Panc1 (cell line): ENCODE data around the gene PLEKHG4B. TPM values are rescaled to one million over a fixed set of nuclear protein-coding genes. Genes with fewer than 3 reads are reported as not detected.
A peak's percentile ranks its signal among the peaks of the same experiment; 100 is the strongest.

Experiments
- ATAC-seq: fragments of 200-7000 bp; cut with Tn5 transposase; 2 replicates; pipeline ENCODE4 v1.9.1; 2020; ENCODE audit warnings: mild to moderate bottlenecking, moderate library complexity
- BruUV-seq: library from RNA; stranded (reverse); fragments of 400-500 nt; replicated peaks from 2 replicates; lab custom pipeline; 2021; lab: Mats Ljungman, UMichigan
- CTCF ChIA-PET: fragments of 300-600 bp; sonication (Branson Sonifier 250); formaldehyde crosslinking; loops from one replicate; lab custom pipeline; 2022; ENCODE audit warnings: antibody characterized with exemption; lab: Charles Lee
- POLR2A ChIA-PET: fragments of 300-600 bp; sonication (Branson Sonifier 250); formaldehyde crosslinking; loops from one replicate; lab custom pipeline; 2022; ENCODE audit warnings: antibody characterized with exemption; lab: Charles Lee
- DNase-seq: peaks from one replicate; pipeline ENCODE4 v3.0.0-alpha.2; 2010; ENCODE audit warnings: low read depth, low spot score
- H3K27ac ChIP-seq: 2 replicates; pipeline ENCODE4 v1.5.1; 2011; ENCODE audit warnings: mild to moderate bottlenecking, low read length, inconsistent platforms
- H3K27me3 ChIP-seq: fragments of 200-500 bp; sonication (Bioruptor generic); 2 replicates; pipeline ENCODE4 v1.6.0; 2014; ENCODE audit warnings: low read length, inconsistent platforms; ENCODE audit not compliant: control insufficient read depth, insufficient read depth
- H3K36me3 ChIP-seq: fragments of 200-500 bp; sonication (Bioruptor generic); 2 replicates; pipeline ENCODE4 v1.5.1; 2014; ENCODE audit warnings: inconsistent platforms, mild to moderate bottlenecking, low read length, moderate library complexity; ENCODE audit not compliant: control insufficient read depth, insufficient read depth
- H3K4me1 ChIP-seq: 2 replicates; pipeline ENCODE4 v1.5.1; 2011; ENCODE audit warnings: inconsistent platforms, mild to moderate bottlenecking, low read length, moderate library complexity; ENCODE audit not compliant: control insufficient read depth, insufficient read depth
- H3K4me3 ChIP-seq, 2 experiments: 2 replicates each; pipeline ENCODE4 v1.5.1; 2011 to 2012; ENCODE audit warnings: low read depth in 2 of 2, low read length in 2 of 2, mild to moderate bottlenecking in 2 of 2, inconsistent platforms in 1 of 2, moderate library complexity in 1 of 2
- H3K9me3 ChIP-seq: fragments of 200-500 bp; sonication (Bioruptor generic); 2 replicates; pipeline ENCODE4 v1.5.1; 2014; ENCODE audit warnings: low read depth, mild to moderate bottlenecking, inconsistent platforms, low read length, moderate library complexity; ENCODE audit not compliant: control insufficient read depth, insufficient read depth
- POLR2AphosphoS5 ChIP-seq: IDR thresholded peaks from 2 replicates; pipeline ENCODE4 v1.6.1; 2012; ENCODE audit warnings: mild to moderate bottlenecking, low read depth, low read length, moderate library complexity
- SIN3A ChIP-seq: IDR thresholded peaks from 2 replicates; pipeline ENCODE4 v1.6.1; 2012; ENCODE audit warnings: low read depth, mild to moderate bottlenecking, low read length, moderate library complexity, borderline replicate concordance; ENCODE audit not compliant: insufficient read depth
- TCF7L2 ChIP-seq: IDR thresholded peaks from 2 replicates; pipeline ENCODE4 v1.6.1; 2011; ENCODE audit warnings: mild to moderate bottlenecking, low read depth, low read length, inconsistent platforms
- in situ Hi-C: cut with HindIII; loops from 2 replicates; pipeline ENCODE4 v1.10.0; 2016; ENCODE audit warnings: low sequenced_read_pairs, low pct_unique_long_range_greater_than_20kb
- intact Hi-C: fragments of 100-400 bp; cut with micrococcal nuclease; formaldehyde crosslinking; loops from one replicate; pipeline ENCODE4 v1.10.0; 2022; ENCODE audit not compliant: unreplicated experiment
- total RNA-seq: library from RNA; stranded (reverse); gene quantifications from one replicate; pipeline ENCODE4 v1.2.1, GENCODE V29; 2021; ENCODE audit not compliant: unreplicated experiment
- TF ChIP-seq, protein P1 (sequence below), 2 experiments: IDR thresholded peaks; 2 replicates each; pipeline ENCODE4 v1.6.1; 2011 to 2012; ENCODE audit warnings: low read depth in 2 of 2, control low read depth in 1 of 2, low read length in 1 of 2, mild to moderate bottlenecking in 1 of 2, moderate library complexity in 1 of 2; ENCODE audit not compliant: insufficient read depth in 1 of 2
- TF ChIP-seq, protein P2 (sequence below): fragments of 450-650 bp; IDR thresholded peaks from 2 replicates; pipeline ENCODE4 v1.5.1; 2017; ENCODE audit warnings: mild to moderate bottlenecking

Gene PLEKHG4B
- total RNA-seq, 1 experiment from 2014 or later: 8.9 TPM

DNA sequence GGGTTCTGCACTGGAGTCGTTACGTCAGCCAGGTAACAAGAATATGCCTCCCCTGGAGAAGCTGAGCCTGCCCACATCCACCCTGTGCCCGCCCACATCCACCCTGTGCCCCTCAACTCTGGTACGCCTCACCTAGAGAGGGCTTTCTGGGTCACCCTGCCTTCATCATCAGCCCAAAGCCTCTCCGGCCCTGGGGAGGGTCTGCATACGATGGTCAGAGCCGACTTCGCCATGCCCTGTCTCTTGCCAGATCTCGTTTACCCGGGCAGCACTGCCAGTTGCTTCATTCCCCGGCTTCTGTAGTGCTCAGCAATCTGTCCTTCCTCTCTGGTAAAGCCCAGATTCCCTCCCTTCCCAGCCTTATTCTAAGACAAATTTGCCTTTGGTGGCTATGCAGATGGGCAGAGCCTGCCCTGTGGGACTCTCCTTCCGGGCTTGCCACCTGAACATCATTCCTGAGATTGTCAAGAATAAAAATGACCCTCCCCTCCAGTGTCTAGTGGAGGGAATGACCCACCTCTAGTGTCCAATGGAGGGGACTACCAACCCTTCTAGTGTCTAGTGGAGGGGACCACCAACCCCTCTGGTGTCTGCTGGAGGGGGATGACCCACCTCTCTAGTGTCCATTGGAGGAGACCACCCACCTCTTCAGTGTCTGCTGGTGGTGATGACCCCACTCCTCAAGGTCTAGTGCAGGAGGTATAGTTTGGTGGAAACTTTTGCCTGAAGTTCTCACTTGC lies 3.4 kb downstream of the PLEKHG4B start:
- ChIA-PET CTCF (no interaction called here), POLR2A (no interaction called here)
- TF ChIP-seq SIN3A (no peak), TCF7L2 (no peak), POLR2AphosphoS5 (no peak)
- TF ChIP-seq, protein P1, sequence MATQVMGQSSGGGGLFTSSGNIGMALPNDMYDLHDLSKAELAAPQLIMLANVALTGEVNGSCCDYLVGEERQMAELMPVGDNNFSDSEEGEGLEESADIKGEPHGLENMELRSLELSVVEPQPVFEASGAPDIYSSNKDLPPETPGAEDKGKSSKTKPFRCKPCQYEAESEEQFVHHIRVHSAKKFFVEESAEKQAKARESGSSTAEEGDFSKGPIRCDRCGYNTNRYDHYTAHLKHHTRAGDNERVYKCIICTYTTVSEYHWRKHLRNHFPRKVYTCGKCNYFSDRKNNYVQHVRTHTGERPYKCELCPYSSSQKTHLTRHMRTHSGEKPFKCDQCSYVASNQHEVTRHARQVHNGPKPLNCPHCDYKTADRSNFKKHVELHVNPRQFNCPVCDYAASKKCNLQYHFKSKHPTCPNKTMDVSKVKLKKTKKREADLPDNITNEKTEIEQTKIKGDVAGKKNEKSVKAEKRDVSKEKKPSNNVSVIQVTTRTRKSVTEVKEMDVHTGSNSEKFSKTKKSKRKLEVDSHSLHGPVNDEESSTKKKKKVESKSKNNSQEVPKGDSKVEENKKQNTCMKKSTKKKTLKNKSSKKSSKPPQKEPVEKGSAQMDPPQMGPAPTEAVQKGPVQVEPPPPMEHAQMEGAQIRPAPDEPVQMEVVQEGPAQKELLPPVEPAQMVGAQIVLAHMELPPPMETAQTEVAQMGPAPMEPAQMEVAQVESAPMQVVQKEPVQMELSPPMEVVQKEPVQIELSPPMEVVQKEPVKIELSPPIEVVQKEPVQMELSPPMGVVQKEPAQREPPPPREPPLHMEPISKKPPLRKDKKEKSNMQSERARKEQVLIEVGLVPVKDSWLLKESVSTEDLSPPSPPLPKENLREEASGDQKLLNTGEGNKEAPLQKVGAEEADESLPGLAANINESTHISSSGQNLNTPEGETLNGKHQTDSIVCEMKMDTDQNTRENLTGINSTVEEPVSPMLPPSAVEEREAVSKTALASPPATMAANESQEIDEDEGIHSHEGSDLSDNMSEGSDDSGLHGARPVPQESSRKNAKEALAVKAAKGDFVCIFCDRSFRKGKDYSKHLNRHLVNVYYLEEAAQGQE (IDR thresholded peaks at IDR 0.05; ENCODE audit: insufficient read depth in 1 of 2, low read depth in 2 of 2, low read length in 1 of 2): no peak
- Histone ChIP-seq H3K27ac (no peak overlapping the region), H3K36me3 (no peaks in the 10 kb centered on the region), H3K9me3 (no peaks in the 10 kb centered on the region), H3K4me3 (no peak overlapping the region), H3K4me1 (peaks cover 18% of the 10 kb centered on the region), H3K27me3 (peaks cover 8% of the 10 kb centered on the region; the same call in 1 of the 2 replicates)
- DNase-seq (no peak), ATAC-seq (no peak)
- in situ Hi-C loops: no loop called here
- BruUV-seq: no TSS peak
- intact Hi-C loops: no loop called here

DNA sequence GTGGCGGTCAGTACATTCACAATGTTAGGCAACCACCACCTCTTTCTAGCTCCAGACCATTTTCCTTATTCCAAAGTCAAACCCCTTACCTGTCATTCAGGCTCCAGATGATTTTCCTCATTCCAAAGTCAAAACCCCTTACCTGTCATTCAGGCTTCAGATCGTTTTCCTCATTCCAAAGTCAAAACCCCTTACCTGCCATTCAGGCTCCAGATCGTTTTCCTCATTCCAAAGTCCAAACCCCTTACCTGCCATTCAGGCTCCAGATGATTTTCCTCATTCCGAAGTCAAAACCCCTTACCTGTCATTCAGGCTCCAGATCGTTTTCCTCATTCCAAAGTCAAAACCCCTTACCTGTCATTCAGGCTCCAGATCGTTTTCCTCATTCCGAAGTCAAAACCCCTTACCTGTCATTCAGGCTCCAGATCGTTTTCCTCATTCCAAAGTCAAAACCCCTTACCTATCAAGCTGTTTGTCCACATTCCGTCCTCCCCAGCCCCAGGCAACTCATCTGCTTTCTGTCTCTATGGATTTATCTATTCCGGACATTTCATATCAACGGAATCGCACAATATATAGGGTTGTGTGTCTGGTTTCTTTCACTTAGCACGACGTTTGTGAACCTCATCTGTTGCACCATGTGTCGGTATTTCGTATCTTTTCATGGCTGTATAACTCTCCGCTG lies 5.2 kb downstream of the PLEKHG4B start:
- ATAC-seq (no peak), DNase-seq (no peak)
- Histone ChIP-seq H3K4me1 (peaks cover 6% of the 10 kb centered on the region; the same call in 1 of the 2 replicates), H3K9me3 (no peaks in the 10 kb centered on the region), H3K27ac (no peak overlapping the region), H3K4me3 (no peak overlapping the region), H3K36me3 (no peaks in the 10 kb centered on the region), H3K27me3 (peaks cover 8% of the 10 kb centered on the region; the same call in 1 of the 2 replicates)
- CTCF ChIA-PET: no interaction called here
- POLR2A ChIA-PET: no interaction called here
- BruUV-seq: TSS peak; percentile 65
- intact Hi-C loops: no loop called here
- in situ Hi-C loops: no loop called here
- TF ChIP-seq, protein P1 (IDR thresholded peaks at IDR 0.05; ENCODE audit: insufficient read depth in 1 of 2, low read depth in 2 of 2, low read length in 1 of 2): no peak
- TF ChIP-seq TCF7L2: no peak
- TF ChIP-seq, protein P2, sequence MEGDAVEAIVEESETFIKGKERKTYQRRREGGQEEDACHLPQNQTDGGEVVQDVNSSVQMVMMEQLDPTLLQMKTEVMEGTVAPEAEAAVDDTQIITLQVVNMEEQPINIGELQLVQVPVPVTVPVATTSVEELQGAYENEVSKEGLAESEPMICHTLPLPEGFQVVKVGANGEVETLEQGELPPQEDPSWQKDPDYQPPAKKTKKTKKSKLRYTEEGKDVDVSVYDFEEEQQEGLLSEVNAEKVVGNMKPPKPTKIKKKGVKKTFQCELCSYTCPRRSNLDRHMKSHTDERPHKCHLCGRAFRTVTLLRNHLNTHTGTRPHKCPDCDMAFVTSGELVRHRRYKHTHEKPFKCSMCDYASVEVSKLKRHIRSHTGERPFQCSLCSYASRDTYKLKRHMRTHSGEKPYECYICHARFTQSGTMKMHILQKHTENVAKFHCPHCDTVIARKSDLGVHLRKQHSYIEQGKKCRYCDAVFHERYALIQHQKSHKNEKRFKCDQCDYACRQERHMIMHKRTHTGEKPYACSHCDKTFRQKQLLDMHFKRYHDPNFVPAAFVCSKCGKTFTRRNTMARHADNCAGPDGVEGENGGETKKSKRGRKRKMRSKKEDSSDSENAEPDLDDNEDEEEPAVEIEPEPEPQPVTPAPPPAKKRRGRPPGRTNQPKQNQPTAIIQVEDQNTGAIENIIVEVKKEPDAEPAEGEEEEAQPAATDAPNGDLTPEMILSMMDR: no peak
- no peak for TF ChIP-seq SIN3A
- TF ChIP-seq POLR2AphosphoS5: no peak
